Stimulated activated CD4-positive, alpha-beta T cell treated with anti-CD3 and anti-CD28 coated beads, Interleukin-12 subunit alpha, Interleukin-12 subunit beta, amount 100 ng/mL, for 4 hours (primary cell): ENCODE data around the gene CTIF.
"Not testable (repeated sequence)": the region's sequence is repeated elsewhere in the genome, so short reads cannot be mapped to it uniquely, and the experiment has no call there.

Source experiments
- DNase-seq: peaks from one replicate; pipeline ENCODE4 v3.0.0-alpha.2; 2020

Gene CTIF

DNA sequence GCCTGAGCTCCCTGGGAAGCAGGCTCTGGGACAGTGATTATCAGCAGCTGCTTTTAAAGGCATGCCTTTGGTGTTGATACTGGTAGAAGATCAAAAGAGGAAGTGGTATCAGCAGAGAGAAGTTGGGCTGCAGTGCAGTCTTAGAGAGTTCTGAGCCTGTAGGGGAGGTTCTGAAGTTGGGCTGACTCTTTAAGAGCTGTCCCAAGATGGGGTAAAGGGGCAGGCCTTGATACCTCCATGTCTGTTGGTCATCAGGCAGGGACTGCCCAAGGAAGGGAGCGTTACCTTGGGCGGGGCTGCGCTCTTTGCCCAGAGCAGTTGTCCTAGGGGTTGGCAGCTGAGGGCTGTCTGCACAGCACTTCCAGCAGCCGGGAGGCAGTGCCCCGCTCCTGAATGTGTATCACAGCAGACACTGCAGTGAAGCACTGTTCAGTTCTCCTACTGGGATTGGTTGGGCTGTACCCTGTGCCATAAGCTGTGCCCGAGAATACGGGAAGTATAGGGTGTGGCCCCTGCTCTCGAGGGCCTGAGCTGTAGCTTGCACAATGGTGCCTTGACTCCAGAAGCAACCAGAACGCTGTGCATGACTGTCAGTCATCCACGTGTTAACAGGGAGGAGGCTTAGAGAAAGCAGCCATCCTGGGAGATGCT, 177.0 kb downstream of the CTIF start:
- DNase-seq: no peak

DNA sequence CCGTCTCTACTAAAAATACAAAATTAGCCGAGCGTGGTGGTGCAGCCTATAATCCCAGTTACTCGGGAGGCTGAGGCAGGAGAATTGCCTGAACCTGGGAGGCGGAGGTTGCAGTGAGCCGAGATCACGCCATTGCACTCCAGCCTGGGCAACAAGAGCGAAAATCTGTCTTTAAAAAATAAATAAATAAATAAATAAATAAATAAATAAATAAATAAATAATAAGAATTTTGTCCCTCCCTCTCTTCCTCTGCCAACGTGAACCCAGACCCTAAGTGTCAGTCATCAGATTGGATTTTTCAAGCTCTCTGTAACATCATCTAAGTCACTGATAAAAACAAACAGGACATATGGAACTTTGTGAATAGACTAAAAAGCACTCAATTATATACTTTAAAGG, 178.4 kb downstream of the CTIF start:
- DNase-seq: not testable (repeated sequence)

DNA sequence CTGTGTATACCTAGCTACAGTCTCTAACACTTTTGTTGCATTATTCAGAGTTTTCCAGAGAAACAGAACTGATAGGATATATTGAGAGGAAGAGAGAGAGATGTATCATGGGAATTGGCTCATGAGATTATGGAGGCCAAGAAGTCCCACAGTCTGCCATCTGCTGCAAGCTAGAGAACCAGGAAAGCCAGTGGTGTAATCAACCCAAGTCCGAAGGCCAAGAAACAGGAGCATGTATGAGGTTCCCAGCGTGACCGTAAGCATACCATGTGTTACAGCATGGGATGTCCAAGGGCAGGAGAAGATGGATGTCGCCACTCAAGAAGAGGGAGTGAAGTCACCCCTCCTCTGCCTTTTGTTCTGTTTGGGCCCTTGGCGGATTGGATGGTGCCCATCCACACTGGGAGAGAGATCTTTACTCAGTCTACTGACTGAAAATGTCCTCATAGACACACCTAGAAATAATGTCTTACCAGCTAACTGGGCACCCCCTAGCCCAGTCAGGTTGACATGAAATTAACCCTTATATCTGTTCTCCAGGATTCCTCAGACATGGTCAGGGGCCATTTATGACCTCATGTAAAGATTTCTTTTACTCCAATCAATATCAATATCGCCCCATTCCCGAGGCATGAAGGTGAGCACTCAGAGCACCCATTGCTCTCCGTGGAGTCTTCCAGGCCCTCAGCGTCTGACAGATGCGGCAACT, 179.6 kb downstream of the CTIF start:
- no peak for DNase-seq

DNA sequence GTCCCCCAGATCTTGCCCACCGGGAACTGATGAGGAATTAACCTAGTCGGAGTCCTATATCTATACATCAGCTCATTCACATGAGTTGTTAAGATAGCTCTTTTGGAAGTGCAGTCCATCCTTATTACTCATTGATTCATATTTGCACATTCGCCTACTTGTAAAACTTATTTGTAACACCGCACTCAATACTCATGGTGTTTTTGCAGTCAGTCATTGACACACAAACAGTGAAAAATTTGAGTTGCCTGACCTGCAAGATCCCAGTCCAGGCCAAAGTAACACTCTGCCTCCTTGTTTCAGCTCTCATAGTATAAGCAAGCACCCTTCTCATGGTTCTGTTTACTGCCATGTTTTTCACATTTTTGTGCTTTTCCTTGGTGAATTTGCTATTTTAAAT, 180.6 kb downstream of the CTIF start:
- DNase-seq: no peak

DNA sequence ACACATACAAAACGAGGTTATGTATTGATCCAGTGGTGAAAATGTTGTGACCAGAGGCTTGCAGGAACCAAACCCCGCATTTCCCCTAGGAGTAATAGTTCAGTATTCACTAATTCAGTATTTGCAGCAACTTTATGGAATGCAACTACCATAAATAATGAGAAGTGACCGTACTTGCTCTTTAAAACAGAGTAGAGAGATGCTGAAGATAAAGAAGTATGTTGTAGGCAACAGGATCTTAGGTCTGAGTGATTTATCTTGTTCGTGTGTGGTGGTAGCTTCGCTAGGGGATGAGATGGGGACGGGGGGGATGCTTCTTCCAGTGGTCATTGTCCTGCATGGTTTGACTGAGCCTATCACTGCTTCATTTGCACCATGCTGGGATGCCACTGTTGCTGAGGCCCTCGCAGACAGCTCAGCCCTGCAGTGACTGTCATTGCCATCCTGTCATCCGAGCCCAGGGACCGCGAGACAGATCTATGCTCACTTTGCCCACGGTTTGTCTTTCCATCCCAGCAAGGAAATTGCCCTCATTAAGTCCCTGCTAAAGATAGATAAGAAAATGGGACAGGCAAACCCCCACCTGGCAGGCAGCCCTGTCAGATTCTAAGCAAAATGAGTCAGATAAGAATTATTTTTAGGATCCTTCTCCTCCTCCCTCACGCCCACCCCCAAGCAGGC, 181.3 kb downstream of the CTIF start:
- DNase-seq: no peak

DNA sequence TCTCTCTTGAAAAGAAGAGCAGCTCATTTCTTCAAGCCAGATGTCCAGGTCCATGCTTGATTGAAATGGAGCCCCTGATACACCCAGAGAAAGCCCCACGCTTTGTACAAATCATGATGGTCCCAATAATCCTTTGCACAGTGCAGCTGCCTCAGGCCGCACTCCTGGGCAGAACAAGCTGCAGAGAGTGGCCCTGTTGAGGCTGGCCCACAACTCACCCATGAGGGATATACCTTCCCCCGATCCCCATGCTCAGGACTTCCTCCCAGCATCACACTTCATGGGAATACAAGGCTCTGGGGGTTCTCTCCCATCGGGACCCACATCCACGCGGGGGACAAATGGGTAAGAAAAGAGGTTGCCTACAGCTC, 181.8 kb downstream of the CTIF start:
- no peak for DNase-seq

DNA sequence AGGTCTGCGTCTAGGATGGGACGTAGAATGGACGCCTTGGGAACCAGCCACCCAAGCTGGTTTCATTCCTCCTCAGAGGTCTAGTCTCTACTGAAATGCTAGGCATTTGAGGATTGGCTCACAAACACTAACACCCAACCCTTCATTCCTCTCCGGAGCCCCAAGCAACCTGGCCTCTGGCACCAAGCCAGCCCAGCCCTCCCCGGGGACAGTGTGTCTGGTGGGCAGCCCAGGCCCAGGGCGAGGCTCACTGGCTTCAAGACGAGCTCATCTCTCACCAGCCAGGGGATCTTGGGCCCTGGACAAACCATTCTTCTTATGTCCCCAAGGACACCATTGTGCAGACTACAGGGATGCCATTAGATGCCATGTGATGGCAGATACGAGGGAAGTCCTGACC, 182.5 kb downstream of the CTIF start:
- DNase-seq: no peak

DNA sequence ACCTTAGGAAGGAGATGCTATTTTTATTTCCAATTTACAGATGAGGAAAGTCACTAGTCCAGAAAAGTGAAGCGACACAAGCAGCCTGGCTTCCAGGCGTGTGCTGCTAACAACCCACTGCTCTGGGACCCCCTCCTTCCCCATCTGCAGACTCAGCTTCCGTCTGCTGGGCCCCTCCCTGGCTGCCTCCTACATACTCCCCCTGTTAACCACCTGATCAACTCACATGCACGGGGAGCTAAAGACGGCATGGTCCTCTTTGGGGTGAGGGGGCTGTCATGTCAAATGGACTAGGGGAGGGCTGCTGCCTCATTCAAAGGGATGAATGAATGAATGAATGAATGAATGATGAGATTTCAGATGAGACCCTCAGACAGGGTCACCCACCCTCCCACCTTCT, 184.2 kb downstream of the CTIF start:
- no peak for DNase-seq

DNA sequence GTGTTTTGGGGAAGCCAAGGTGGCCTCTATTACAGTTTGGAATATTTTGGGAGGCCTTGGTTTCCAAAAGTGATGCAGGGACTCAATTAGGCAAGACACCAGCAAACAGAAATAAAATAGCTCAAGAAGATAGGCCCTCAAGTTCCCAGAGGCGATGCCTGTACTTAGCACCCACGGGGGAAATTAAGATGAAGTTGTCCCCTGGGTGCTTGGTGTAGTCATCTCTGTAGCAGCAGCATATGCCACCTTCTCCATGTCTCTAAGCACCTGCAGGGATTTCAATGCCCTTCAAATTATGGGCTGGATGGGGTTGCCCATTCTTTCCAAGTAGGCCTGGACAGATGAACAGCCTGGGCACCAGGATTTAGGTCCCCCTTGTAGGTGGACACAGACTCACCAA, 185.0 kb downstream of the CTIF start:
- no peak for DNase-seq

DNA sequence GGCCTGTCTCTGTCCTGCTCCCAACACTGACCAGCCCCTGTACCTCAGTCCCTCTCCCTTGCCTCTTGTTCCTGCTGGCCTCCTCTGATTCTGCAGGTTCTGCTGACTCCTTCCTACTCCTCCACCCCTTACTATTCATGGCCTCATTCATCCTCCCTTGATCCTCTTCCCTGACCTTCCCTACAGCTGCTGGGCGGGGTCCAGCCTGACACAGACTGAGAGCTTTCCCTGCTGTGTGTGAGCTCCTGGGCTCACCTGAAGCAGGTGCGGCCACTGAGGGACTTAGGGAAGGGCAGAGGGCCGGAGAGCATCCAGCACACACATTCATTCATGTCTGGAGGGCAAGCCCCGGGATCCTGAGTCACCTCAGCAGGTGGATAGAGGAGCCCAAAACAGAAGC, 185.6 kb downstream of the CTIF start:
- DNase-seq: no peak

DNA sequence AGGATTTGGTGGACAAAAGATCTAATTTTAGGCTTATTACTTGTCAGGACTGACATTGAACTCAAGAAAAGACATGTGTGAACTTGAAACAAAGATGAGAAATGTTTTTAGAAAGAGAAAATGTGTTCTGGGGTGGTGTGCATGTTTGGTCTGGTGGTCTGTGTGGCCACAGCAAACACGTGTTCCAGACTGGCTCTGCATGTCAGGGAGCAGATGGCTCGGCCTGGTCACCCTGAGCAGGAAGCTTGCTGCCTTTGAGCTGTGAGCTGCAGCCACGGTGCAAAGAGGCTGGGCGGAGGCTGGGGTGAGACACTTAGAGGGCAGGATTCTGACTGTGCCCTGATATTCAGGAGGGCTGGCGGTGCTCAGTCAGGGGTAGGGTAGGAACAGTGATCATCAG, 186.1 kb downstream of the CTIF start:
- no peak for DNase-seq

DNA sequence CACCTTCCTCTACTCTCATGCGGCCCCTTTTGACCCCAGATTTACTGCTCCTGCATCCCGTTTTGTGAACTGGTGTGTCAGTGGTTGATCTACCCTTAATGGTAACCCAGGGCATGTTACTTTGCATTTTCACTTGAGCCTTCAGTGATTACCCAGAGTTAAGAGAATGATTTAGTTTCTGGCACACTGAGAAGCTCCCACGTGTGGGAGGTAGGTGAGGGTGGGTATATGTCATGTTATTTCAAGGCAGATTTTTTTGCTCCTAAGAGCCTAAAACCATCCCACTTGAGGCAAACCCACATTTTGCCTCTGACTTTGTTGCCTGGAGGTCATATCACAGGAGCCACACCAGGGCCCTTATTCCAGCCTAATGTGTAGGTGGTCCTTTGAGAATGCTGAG, 186.7 kb downstream of the CTIF start:
- no peak for DNase-seq

DNA sequence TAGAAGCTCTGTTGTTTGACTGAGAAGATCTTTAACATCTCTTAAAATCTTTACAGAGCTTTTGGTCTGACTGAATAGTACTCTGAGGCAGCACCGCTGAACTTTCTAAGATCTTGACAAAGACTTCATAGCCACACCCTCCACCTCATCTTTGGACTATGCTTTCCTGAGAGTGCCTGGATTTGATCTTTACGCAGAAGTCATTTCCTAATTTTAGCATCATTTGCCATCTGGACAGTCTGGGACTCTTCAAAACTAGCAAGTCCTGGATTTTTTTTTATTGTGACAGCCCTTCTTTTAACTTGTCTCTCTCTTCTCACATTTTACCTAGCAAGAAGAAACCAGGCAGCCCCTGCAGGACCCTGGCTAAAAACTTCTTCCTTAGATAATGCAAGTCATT, 188.8 kb downstream of the CTIF start:
- no peak for DNase-seq

DNA sequence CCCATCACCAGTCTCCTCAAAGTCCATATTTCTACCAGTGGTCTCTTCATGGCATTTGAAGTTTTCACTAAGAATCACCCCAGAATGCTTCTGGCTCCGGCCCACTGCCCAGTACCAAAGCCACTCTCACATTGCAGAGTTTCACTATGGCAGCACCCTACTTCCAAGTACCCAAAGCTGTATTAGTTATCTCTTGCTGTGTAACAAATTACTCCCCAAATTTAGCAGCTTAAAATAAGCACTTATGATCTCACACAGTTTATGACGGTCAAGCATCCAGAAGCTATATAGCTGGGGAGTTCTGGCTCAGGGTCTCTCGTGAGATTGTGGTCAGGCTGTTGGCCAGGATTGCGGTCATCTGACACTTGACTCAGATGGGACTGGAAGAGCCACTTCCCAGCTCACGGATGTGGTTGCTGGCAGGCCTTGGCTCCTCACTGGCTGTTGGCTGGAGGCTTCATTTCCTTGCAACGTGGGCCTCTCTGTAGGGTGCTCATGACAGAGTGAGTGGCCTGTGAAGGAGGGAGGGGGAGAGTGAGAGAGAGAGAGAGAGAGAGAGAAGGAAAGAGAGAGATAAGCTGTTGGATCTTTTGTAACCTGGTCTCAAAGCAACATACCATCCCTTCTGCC, 189.5 kb downstream of the CTIF start:
- DNase-seq: no peak

DNA sequence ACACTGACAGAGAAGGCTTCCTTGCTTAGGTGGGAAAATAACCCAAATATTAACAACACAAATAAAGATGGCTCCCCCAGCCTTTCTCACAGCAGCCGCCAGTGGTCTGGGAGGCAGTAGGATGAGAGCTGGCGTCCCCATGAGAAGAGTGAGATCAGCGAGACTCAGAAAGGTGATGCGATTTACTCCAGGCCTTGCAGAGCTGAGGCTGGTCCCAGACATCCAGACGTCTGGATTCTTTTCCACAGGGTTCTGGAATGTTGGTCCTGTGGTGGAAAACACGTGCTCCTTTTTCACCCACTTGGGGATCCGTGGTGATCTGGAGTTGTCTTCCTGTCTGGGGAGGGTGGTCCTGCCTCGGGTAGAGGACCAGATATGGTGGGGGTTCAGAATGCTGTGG, 190.6 kb downstream of the CTIF start:
- DNase-seq: no peak

DNA sequence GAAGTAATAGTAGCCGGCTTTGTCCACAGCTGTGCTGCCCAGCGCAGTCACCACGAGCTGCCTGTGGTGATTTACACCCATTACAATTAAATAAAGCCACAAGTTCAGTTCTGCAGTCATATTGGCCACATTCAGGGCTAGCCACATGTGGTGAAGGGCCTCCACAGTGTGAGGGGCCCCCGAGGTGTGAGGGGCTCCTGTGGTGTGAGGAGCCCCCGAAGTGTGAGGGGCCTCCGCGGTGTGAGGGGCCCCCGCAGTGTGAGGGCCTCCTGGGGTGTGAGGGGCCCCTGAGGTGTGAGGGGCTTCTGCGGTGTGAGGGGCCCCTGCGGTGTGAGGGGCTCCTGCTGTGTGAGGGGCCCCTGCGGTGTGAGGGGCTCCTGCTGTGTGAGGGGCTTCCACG, 191.2 kb downstream of the CTIF start:
- no peak for DNase-seq

DNA sequence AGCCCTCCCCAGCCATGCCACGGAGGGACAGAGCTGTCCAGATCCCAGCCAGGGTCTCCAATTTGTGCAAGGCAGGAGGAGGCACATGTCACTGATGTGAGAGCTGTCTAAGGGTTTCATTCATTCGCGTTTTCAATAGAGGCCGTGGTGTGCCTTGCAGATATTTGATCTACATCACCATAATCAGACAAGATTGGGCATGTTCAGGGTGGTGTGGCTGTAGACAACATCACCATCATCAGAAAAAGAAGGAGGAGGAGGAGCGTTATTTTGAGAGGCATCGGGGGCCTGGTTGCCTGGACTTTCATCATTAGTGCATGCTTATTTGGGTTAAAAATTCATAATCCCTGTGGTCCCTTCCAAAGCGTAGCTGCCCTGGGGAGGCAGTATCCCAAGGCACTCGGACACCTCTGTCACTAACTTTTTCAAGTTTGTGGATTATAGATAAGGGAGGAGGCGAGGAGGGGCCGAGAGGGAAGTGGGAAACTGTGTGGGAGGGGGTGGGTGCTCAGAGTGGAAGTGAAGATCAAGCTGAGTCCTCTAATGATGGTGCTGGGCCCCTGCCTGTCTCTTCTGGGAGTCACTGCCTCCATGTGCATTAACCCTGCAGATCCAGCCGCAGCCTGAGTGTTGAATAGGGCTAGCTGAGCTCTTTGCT, 194.1 kb downstream of the CTIF start:
- no peak for DNase-seq

DNA sequence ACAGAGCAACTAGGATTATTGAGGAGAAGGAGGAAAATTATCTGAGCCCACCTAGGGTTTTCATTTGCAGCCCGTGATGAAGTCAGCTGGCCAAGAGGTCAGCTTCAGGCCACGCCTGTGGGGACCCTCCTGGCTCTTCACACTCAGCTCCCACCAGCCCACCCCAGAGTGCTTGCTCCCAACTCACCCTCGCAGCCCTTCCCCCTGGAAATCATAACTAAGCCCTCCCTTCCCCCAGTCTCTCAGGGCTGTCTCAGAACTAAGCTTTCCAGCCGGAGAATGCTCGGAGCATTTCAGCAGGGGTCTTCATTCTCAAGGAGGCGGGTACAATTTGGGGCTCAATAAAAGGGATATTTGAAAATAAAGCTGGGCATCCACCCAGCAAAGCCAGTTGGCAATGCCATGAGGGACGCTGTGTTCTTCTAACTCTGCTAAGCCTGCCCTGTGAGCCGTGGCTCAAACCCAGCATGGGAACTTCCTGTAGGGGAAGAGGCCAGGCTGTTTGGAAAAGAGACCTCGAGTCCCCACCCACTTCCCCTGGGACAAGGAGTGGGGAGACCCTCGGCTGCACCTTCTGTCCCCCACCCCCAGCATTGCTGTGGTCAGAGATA, 194.9 kb downstream of the CTIF start:
- no peak for DNase-seq

DNA sequence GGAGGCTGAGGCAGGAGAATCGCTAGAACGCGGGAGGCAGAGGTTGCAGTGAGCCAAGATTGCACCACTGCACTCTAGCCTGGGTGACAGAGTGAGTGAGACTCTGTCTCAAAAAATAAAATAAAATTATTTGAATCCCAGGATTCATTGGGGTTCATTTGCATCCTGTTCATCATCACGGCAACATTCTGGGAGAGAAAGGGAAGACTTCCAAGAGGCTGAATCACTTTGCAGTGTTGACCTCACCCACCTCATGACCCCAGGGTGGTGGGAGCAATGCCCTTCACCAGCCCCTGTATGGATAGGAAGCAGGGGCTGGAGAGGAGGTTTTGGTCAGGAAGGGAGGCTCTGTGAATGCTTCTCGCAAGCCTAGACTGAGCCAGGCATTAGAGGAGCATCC, 195.6 kb downstream of the CTIF start:
- DNase-seq: no peak

DNA sequence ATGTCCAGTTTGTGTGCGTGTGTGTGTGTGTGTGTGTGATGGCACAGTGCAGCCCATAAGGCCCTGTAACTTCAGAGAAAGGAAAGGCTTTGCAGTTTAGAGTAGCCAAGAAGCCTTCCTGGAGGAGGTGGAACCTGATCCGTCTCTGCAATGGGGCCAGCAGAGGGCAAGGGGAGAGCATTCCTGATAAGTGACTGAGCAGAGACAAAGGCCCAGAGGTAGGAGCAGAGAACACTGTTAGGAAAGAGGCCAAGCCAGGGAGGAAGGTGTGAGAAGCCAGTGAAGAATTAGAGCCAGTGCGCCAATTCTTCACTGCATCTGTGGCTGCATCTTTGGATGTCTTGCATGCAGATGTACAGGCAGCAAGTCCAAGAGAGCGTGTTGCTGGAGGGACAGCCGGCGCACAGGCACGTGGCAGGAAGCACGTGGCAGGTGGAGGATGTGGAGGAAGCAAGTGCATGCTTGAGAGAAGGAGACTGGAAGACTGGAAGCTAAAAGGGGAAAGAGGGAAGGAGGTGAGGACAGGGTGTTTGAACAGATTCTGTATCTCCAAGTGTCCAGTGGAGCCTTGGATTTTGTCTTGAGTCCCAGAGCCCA, 196.3 kb downstream of the CTIF start:
- no peak for DNase-seq

DNA sequence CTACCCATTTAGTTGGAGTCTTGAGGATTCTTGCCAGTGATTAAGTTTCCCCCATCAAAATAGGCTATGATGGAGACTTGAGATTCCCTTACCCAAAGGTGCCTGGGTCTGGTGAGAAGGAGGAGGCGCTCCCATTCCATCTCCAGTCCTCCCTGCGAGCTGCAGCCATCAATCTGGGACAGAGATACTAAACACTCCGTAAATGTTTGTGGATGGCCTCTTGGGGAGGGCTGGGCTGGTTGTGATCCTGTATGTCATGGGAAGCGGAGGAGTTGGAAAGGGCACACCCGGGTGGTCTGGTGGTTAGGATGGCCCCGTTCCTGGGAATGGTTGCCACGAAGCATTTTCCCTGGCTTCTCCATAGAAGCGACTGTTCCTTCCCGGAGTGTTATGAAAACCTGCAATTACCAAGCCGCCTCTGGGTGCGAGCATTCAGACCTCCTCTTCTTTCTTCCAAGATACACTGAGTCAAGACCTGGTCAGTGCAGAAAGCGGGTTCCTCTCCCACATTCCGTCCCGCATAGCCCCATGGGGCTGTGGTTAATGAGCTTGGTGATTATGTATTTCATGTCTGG, 196.9 kb downstream of the CTIF start:
- DNase-seq: no peak
